ENCODE measurements around the gene SHISA6. TPM values are rescaled to one million over a fixed set of nuclear protein-coding genes. Genes with fewer than 3 reads are reported as not detected.

SHISA6 gene
- polyA plus RNA-seq, 1 donor (not counting 4 experiments of a cell fraction or from before 2014, with no cell fraction given): 2.2 TPM

GRCh38 chr17:11583306-11583992, 342.4 kb downstream of the SHISA6 start:
- Histone ChIP-seq H3K4me3 (ENCODE audit: control insufficient read depth in 2 of 3, extremely low read depth in 1 of 3, insufficient read depth in 2 of 3, low read depth in 1 of 3, low read length in 3 of 3) (no peak overlapping the region), H3K9ac (ENCODE audit: control insufficient read depth, extremely low read depth, insufficient read depth, low read length) (no peak overlapping the region), H3K4me2 (ENCODE audit: control insufficient read depth, extremely low read depth, insufficient read depth, low read depth, low read length) (no peak overlapping the region), H3K27ac (ENCODE audit: control insufficient read depth, insufficient read depth, low read length) (no peak overlapping the region), H3K9me1 (ENCODE audit: control insufficient read depth, extremely low read depth, insufficient read depth, low read length) (no peaks in the 10 kb centered on the region), H3K9me3 (ENCODE audit: control insufficient read depth, low read depth, low read length) (no peaks in the 10 kb centered on the region), H3K79me2 (ENCODE audit: control insufficient read depth, insufficient read depth, low read length) (no peaks in the 10 kb centered on the region), H4K20me1 (ENCODE audit: control insufficient read depth, extremely low read depth, insufficient read depth, low read length) (no peaks in the 10 kb centered on the region), H2AFZ (ENCODE audit: control insufficient read depth, low read length) (no peak overlapping the region), H3K36me3 (ENCODE audit: control insufficient read depth in 2 of 2, extremely low read depth in 1 of 2, insufficient read depth in 2 of 2, low read length in 2 of 2) (no peaks in the 10 kb centered on the region), H3K4me1 (ENCODE audit: control insufficient read depth, extremely low read depth, insufficient read depth, low read length) (no peaks in the 10 kb centered on the region), H3K27me3 (ENCODE audit: control insufficient read depth, extremely low read depth, insufficient read depth, low read length) (no peaks in the 10 kb centered on the region)
- FAIRE-seq (no peak), DNase-seq (ENCODE audit: low read depth, low spot score) (no peak)
- TF ChIP-seq CTCF (optimal IDR thresholded peaks at IDR 0.05 in 1 of 3, IDR thresholded peaks at IDR 0.05 in 1 of 3, conservative IDR thresholded peaks at IDR 0.05 in 1 of 3; ENCODE audit: extremely low read depth in 1 of 3, insufficient read depth in 2 of 3, low read length in 3 of 3) (no peak), EZH2 (IDR thresholded peaks at IDR 0.05; ENCODE audit: low read length) (no peak)
- dilution Hi-C loops (cut with MboI; ENCODE audit: extremely low pct_ligation_motif_present, low sequenced_read_pairs): no loop called here

GRCh38 chr17:11589716-11590115, 348.7 kb downstream of the SHISA6 start:
- TF ChIP-seq EZH2 (IDR thresholded peaks at IDR 0.05; ENCODE audit: low read length) (no peak), CTCF (optimal IDR thresholded peaks at IDR 0.05 in 1 of 3, IDR thresholded peaks at IDR 0.05 in 1 of 3, conservative IDR thresholded peaks at IDR 0.05 in 1 of 3; ENCODE audit: extremely low read depth in 1 of 3, insufficient read depth in 2 of 3, low read length in 3 of 3) (no peak)
- dilution Hi-C loops (cut with MboI; ENCODE audit: extremely low pct_ligation_motif_present, low sequenced_read_pairs): no loop called here

More at GRCh38 chr17:11589716-11590115, 348.7 kb downstream of the SHISA6 start:
- Histone ChIP-seq H3K9ac (ENCODE audit: control insufficient read depth, extremely low read depth, insufficient read depth, low read length) (no peak overlapping the region), H3K79me2 (ENCODE audit: control insufficient read depth, insufficient read depth, low read length) (no peaks in the 10 kb centered on the region), H3K36me3 (ENCODE audit: control insufficient read depth in 2 of 2, extremely low read depth in 1 of 2, insufficient read depth in 2 of 2, low read length in 2 of 2) (no peaks in the 10 kb centered on the region), H3K4me3 (ENCODE audit: control insufficient read depth in 2 of 3, extremely low read depth in 1 of 3, insufficient read depth in 2 of 3, low read depth in 1 of 3, low read length in 3 of 3) (no peak overlapping the region), H3K9me1 (ENCODE audit: control insufficient read depth, extremely low read depth, insufficient read depth, low read length) (no peaks in the 10 kb centered on the region), H3K4me1 (ENCODE audit: control insufficient read depth, extremely low read depth, insufficient read depth, low read length) (no peaks in the 10 kb centered on the region), H3K4me2 (ENCODE audit: control insufficient read depth, extremely low read depth, insufficient read depth, low read depth, low read length) (no peak overlapping the region), H3K27ac (ENCODE audit: control insufficient read depth, insufficient read depth, low read length) (no peak overlapping the region), H2AFZ (ENCODE audit: control insufficient read depth, low read length) (no peak overlapping the region), H3K9me3 (ENCODE audit: control insufficient read depth, low read depth, low read length) (no peaks in the 10 kb centered on the region), H4K20me1 (ENCODE audit: control insufficient read depth, extremely low read depth, insufficient read depth, low read length) (no peaks in the 10 kb centered on the region), H3K27me3 (ENCODE audit: control insufficient read depth, extremely low read depth, insufficient read depth, low read length) (no peaks in the 10 kb centered on the region)
- no peak for FAIRE-seq
- no peak for DNase-seq (ENCODE audit: low read depth, low spot score)
